SK-N-SH treated with all-trans-retinoic acid at 6 μM for 48 hours (cell line): ENCODE data around the gene THOC7.

Experiments used
- ATAC-seq: fragments of 200-7000 bp; cut with Tn5 transposase; 3 replicates; pipeline ENCODE4 v1.9.1; 2020; ENCODE audit warnings: mild to moderate bottlenecking, moderate library complexity
- ARNTL ChIP-seq: fragments of 450-650 bp; formaldehyde crosslinking; IDR thresholded peaks from 2 replicates; pipeline ENCODE4 v1.5.0; 2020; ENCODE audit warnings: low read depth, mild to moderate bottlenecking, moderate library complexity, borderline replicate concordance
- BACH2 ChIP-seq: fragments of 250-450 bp; sonication (Bioruptor Pico); IDR thresholded peaks from 2 replicates; pipeline ENCODE4 v1.9.0; 2021; ENCODE audit warnings: mild to moderate bottlenecking, borderline replicate concordance
- ESRRG ChIP-seq: fragments of 250-450 bp; sonication (Bioruptor Pico); IDR thresholded peaks from 2 replicates; pipeline ENCODE4 v1.6.1; 2021; ENCODE audit warnings: mild to moderate bottlenecking
- GLIS3 ChIP-seq: fragments of 250-450 bp; sonication (Bioruptor Pico); IDR thresholded peaks from 2 replicates; pipeline ENCODE4 v1.5.0; 2020; ENCODE audit warnings: mild to moderate bottlenecking, moderate library complexity
- ISL1 ChIP-seq: fragments of 250-450 bp; sonication (Bioruptor Pico); IDR thresholded peaks from 2 replicates; pipeline ENCODE4 v2.1.2; 2022; ENCODE audit warnings: mild to moderate bottlenecking, moderate library complexity
- PPARA ChIP-seq: fragments of 250-450 bp; sonication (Bioruptor Pico); IDR thresholded peaks from 2 replicates; pipeline ENCODE4 v1.5.0; 2020; ENCODE audit warnings: mild to moderate bottlenecking, borderline replicate concordance
- RARB ChIP-seq: fragments of 250-450 bp; sonication (Bioruptor Pico); IDR thresholded peaks from 2 replicates; pipeline ENCODE4 v1.8.0; 2021; ENCODE audit warnings: mild to moderate bottlenecking, moderate library complexity
- SNAI2 ChIP-seq: fragments of 250-450 bp; sonication (Bioruptor Pico); IDR thresholded peaks from 2 replicates; pipeline ENCODE4 v1.5.0; 2020; ENCODE audit warnings: mild to moderate bottlenecking, moderate library complexity
- TCF4 ChIP-seq: fragments of 250-450 bp; sonication (Bioruptor Pico); IDR thresholded peaks from 2 replicates; pipeline ENCODE4 v1.8.0; 2021; ENCODE audit warnings: mild to moderate bottlenecking, moderate library complexity, borderline replicate concordance
- TOX ChIP-seq: fragments of 250-450 bp; sonication (Bioruptor Pico); IDR thresholded peaks from 2 replicates; pipeline ENCODE4 v1.8.0; 2021; ENCODE audit warnings: mild to moderate bottlenecking, moderate library complexity, borderline replicate concordance
- ZC3H10 ChIP-seq: fragments of 250-450 bp; sonication (Bioruptor Pico); IDR thresholded peaks from 2 replicates; pipeline ENCODE4 v1.5.1; 2021; ENCODE audit warnings: mild to moderate bottlenecking, moderate library complexity
- ZFP3 ChIP-seq: fragments of 250-450 bp; sonication (Bioruptor Pico); IDR thresholded peaks from 2 replicates; pipeline ENCODE4 v1.5.0; 2020; ENCODE audit warnings: mild to moderate bottlenecking, moderate library complexity
- ZFP30 ChIP-seq: fragments of 450-650 bp; formaldehyde crosslinking; IDR thresholded peaks from 2 replicates; pipeline ENCODE4 v1.5.0; 2022; ENCODE audit warnings: mild to moderate bottlenecking, moderate library complexity
- ZNF70 ChIP-seq: fragments of 450-650 bp; formaldehyde crosslinking; IDR thresholded peaks from 2 replicates; pipeline ENCODE4 v1.5.0; 2020; ENCODE audit warnings: mild to moderate bottlenecking, moderate library complexity
- ZNF8 ChIP-seq: fragments of 450-650 bp; formaldehyde crosslinking; IDR thresholded peaks from 2 replicates; pipeline ENCODE4 v1.5.0; 2020; ENCODE audit warnings: mild to moderate bottlenecking, moderate library complexity
- TF ChIP-seq, protein P1 (sequence below): fragments of 250-450 bp; sonication (Bioruptor Pico); IDR thresholded peaks from 2 replicates; pipeline ENCODE4 v1.5.0; 2020; ENCODE audit warnings: mild to moderate bottlenecking, moderate library complexity
- TF ChIP-seq, protein P2 (sequence below): fragments of 250-450 bp; sonication (Bioruptor Pico); IDR thresholded peaks from 2 replicates; pipeline ENCODE4 v1.5.1; 2020; ENCODE audit warnings: low read depth, mild to moderate bottlenecking, moderate library complexity
- TF ChIP-seq, protein P3 (sequence below): fragments of 250-450 bp; sonication (Bioruptor Pico); IDR thresholded peaks from 2 replicates; pipeline ENCODE4 v1.8.0; 2021; ENCODE audit warnings: low read depth, mild to moderate bottlenecking, moderate library complexity, borderline replicate concordance
- TF ChIP-seq, protein P4 (sequence below): fragments of 250-450 bp; sonication (Bioruptor Pico); IDR thresholded peaks from 2 replicates; pipeline ENCODE4 v1.8.0; 2020; ENCODE audit warnings: mild to moderate bottlenecking, moderate library complexity, borderline replicate concordance
- TF ChIP-seq, protein P5 (sequence below): fragments of 250-450 bp; sonication (Bioruptor Pico); IDR thresholded peaks from 2 replicates; pipeline ENCODE4 v1.5.1; 2021; ENCODE audit warnings: mild to moderate bottlenecking, moderate library complexity

THOC7 gene

DNA sequence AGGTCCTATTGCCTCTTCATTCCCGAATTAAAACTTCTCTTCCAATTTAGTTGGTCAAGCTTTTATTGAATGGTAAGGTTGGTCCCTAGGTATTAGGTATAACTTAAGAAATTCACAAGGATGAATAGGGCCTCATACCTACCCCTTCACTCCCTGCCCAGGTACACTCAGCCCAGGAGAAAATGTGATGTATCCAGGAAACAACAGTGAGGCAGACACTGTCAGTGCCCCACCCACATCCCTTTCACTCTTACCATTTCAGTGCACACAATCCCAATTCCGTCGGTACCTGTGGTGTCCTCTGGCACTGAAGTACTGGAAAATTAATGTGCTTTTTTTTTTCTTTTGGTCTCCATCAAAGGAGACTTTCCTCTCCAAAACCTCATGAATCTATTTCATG is 55.0 kb downstream of the THOC7 start:
- TF ChIP-seq, protein P1, sequence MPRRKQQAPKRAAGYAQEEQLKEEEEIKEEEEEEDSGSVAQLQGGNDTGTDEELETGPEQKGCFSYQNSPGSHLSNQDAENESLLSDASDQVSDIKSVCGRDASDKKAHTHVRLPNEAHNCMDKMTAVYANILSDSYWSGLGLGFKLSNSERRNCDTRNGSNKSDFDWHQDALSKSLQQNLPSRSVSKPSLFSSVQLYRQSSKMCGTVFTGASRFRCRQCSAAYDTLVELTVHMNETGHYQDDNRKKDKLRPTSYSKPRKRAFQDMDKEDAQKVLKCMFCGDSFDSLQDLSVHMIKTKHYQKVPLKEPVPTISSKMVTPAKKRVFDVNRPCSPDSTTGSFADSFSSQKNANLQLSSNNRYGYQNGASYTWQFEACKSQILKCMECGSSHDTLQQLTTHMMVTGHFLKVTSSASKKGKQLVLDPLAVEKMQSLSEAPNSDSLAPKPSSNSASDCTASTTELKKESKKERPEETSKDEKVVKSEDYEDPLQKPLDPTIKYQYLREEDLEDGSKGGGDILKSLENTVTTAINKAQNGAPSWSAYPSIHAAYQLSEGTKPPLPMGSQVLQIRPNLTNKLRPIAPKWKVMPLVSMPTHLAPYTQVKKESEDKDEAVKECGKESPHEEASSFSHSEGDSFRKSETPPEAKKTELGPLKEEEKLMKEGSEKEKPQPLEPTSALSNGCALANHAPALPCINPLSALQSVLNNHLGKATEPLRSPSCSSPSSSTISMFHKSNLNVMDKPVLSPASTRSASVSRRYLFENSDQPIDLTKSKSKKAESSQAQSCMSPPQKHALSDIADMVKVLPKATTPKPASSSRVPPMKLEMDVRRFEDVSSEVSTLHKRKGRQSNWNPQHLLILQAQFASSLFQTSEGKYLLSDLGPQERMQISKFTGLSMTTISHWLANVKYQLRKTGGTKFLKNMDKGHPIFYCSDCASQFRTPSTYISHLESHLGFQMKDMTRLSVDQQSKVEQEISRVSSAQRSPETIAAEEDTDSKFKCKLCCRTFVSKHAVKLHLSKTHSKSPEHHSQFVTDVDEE (CRISPR knock-in tag): no peak
- TF ChIP-seq TOX (CRISPR knock-in tag) (no peak), ISL1 (CRISPR knock-in tag) (no peak), TCF4 (CRISPR knock-in tag) (no peak), ZC3H10 (CRISPR knock-in tag) (no peak), ZFP30 (CRISPR knock-in tag) (no peak), SNAI2 (CRISPR knock-in tag) (no peak), BACH2 (no peak), PPARA (CRISPR knock-in tag) (no peak), ARNTL (CRISPR knock-in tag) (no peak), ZFP3 (no peak), ZNF70 (CRISPR knock-in tag) (no peak), ESRRG (CRISPR knock-in tag) (no peak), ZNF8 (CRISPR knock-in tag) (no peak), GLIS3 (CRISPR knock-in tag) (no peak)
- TF ChIP-seq, protein P2, sequence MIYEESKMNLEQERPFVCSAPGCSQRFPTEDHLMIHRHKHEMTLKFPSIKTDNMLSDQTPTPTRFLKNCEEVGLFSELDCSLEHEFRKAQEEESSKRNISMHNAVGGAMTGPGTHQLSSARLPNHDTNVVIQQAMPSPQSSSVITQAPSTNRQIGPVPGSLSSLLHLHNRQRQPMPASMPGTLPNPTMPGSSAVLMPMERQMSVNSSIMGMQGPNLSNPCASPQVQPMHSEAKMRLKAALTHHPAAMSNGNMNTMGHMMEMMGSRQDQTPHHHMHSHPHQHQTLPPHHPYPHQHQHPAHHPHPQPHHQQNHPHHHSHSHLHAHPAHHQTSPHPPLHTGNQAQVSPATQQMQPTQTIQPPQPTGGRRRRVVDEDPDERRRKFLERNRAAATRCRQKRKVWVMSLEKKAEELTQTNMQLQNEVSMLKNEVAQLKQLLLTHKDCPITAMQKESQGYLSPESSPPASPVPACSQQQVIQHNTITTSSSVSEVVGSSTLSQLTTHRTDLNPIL (CRISPR knock-in tag): no peak
- TF ChIP-seq, protein P3, sequence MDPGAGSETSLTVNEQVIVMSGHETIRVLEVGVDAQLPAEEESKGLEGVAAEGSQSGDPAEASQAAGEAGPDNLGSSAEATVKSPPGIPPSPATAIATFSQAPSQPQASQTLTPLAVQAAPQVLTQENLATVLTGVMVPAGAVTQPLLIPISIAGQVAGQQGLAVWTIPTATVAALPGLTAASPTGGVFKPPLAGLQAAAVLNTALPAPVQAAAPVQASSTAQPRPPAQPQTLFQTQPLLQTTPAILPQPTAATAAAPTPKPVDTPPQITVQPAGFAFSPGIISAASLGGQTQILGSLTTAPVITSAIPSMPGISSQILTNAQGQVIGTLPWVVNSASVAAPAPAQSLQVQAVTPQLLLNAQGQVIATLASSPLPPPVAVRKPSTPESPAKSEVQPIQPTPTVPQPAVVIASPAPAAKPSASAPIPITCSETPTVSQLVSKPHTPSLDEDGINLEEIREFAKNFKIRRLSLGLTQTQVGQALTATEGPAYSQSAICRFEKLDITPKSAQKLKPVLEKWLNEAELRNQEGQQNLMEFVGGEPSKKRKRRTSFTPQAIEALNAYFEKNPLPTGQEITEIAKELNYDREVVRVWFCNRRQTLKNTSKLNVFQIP (CRISPR knock-in tag): no peak
- TF ChIP-seq, protein P4, sequence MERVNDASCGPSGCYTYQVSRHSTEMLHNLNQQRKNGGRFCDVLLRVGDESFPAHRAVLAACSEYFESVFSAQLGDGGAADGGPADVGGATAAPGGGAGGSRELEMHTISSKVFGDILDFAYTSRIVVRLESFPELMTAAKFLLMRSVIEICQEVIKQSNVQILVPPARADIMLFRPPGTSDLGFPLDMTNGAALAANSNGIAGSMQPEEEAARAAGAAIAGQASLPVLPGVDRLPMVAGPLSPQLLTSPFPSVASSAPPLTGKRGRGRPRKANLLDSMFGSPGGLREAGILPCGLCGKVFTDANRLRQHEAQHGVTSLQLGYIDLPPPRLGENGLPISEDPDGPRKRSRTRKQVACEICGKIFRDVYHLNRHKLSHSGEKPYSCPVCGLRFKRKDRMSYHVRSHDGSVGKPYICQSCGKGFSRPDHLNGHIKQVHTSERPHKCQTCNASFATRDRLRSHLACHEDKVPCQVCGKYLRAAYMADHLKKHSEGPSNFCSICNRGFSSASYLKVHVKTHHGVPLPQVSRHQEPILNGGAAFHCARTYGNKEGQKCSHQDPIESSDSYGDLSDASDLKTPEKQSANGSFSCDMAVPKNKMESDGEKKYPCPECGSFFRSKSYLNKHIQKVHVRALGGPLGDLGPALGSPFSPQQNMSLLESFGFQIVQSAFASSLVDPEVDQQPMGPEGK: no peak
- TF ChIP-seq, protein P5, sequence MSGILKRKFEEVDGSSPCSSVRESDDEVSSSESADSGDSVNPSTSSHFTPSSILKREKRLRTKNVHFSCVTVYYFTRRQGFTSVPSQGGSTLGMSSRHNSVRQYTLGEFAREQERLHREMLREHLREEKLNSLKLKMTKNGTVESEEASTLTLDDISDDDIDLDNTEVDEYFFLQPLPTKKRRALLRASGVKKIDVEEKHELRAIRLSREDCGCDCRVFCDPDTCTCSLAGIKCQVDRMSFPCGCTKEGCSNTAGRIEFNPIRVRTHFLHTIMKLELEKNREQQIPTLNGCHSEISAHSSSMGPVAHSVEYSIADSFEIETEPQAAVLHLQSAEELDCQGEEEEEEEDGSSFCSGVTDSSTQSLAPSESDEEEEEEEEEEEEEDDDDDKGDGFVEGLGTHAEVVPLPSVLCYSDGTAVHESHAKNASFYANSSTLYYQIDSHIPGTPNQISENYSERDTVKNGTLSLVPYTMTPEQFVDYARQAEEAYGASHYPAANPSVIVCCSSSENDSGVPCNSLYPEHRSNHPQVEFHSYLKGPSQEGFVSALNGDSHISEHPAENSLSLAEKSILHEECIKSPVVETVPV: no peak
- TF ChIP-seq, all 23 proteins: peak for 0
- no peak for ATAC-seq

DNA sequence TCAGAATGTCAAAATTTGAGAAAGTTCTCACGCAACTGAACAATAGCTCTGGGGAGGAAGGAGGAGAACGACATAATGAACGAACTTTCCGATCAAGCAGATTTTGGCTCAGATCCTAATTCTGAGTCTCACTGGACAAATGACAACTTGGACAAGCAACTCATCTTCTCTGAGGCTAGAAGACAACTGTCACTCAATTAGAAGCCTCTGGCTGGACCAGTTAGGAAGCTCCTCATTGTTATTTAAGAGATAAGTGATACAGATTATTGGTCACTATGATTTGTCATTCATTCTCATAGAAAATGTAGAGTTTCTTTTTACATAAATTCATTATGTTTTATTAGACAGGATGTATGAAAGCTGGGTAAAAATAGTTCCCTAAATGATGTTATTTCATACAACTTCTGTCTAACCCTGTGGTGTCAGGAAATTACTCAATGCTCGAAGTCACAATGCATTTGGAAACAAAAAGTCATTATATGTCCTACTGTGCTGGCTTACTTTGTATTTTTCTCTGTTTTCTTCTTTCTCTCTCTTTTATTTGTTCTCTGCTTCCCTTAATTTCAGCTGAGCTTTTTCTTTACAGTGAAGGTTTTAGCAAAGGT is 55.5 kb downstream of the THOC7 start:
- TF ChIP-seq ARNTL (CRISPR knock-in tag) (no peak), BACH2 (no peak)
- no peak for ATAC-seq

DNA sequence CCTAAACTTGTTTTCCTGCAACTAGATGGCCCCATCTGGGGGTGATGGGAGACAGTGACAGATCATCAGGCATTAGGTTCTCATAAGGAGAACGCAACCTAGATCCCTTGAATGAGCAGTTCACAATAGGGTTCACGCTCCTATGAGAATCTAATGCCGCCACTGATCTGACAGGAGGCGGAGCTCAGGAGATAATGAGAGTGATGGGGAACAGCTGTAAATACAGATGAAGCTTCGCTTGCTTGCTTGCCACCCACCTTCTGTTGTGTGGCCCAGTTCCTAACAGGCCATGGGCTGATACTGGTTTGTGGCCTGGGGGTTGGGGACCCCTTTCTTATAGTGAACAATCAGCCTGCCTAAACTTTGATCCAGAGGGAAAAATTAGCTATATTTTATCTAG is 59.7 kb downstream of the THOC7 start:
- ATAC-seq: no peak
- TF ChIP-seq ZNF70 (CRISPR knock-in tag): no peak
- no peak for TF ChIP-seq BACH2
- TF ChIP-seq, protein P5: no peak
- TF ChIP-seq GLIS3 (CRISPR knock-in tag): no peak
- no peak for TF ChIP-seq ARNTL (CRISPR knock-in tag)
- TF ChIP-seq ZC3H10 (CRISPR knock-in tag): no peak
- TF ChIP-seq RARB (CRISPR knock-in tag): no peak
- no peak for TF ChIP-seq TCF4 (CRISPR knock-in tag)
- TF ChIP-seq ZFP30 (CRISPR knock-in tag): no peak
- TF ChIP-seq, protein P2 (CRISPR knock-in tag): no peak
- TF ChIP-seq, protein P3 (CRISPR knock-in tag): no peak
- TF ChIP-seq, protein P4: no peak
- TF ChIP-seq TOX (CRISPR knock-in tag): no peak
- TF ChIP-seq ZFP3: no peak
- no peak for TF ChIP-seq SNAI2 (CRISPR knock-in tag)
